Activated CD4-positive, alpha-beta T cell treated with anti-CD3 and anti-CD28 coated beads, Interleukin-2, amount 10 ng/mL, durations not matched to agents 7 days and 5 days (primary cell): Measurements from ENCODE around the gene OS9. TPM values are rescaled to one million over a fixed set of nuclear protein-coding genes. Genes with fewer than 3 reads are reported as not detected.

Source experiments
- CTCF ChIA-PET: fragments of 350-600 bp; sonication (Branson Sonifier 250); formaldehyde crosslinking; loops from one replicate; lab custom pipeline; 2021; ENCODE audit warnings: antibody characterized with exemption; lab: Charles Lee
- POLR2A ChIA-PET: fragments of 350-600 bp; sonication (Branson Sonifier 250); formaldehyde crosslinking; loops from one replicate; lab custom pipeline; 2021; ENCODE audit warnings: antibody characterized with exemption; lab: Charles Lee
- DNase-seq: peaks from one replicate; pipeline ENCODE4 v3.0.0-alpha.2; 2020
- H3K27ac Mint-ChIP-seq: one replicate; pipeline ENCODE4 v1.8.0; 2021; ENCODE audit warnings: mild to moderate bottlenecking, moderate library complexity, mixed read lengths
- H3K27me3 Mint-ChIP-seq: one replicate; pipeline ENCODE4 v1.8.0; 2021; ENCODE audit warnings: mixed read lengths
- H3K36me3 Mint-ChIP-seq: one replicate; pipeline ENCODE4 v1.8.0; 2021; ENCODE audit warnings: low read depth, mixed read lengths
- H3K4me1 Mint-ChIP-seq: one replicate; pipeline ENCODE4 v1.8.0; 2021; ENCODE audit warnings: mixed read lengths
- H3K4me3 Mint-ChIP-seq: one replicate; pipeline ENCODE4 v1.8.0; 2021; ENCODE audit warnings: mild to moderate bottlenecking, moderate library complexity, mixed read lengths
- H3K9me3 Mint-ChIP-seq: one replicate; pipeline ENCODE4 v1.8.0; 2021; ENCODE audit warnings: mixed read lengths
- total RNA-seq, 2 experiments: library from RNA; stranded (reverse); gene quantifications; one replicate each; pipeline ENCODE4 v1.2.3, GENCODE V29; 2021

The OS9 gene
- total RNA-seq, 2 experiments from 2014 or later = 138 to 142 TPM

DNA sequence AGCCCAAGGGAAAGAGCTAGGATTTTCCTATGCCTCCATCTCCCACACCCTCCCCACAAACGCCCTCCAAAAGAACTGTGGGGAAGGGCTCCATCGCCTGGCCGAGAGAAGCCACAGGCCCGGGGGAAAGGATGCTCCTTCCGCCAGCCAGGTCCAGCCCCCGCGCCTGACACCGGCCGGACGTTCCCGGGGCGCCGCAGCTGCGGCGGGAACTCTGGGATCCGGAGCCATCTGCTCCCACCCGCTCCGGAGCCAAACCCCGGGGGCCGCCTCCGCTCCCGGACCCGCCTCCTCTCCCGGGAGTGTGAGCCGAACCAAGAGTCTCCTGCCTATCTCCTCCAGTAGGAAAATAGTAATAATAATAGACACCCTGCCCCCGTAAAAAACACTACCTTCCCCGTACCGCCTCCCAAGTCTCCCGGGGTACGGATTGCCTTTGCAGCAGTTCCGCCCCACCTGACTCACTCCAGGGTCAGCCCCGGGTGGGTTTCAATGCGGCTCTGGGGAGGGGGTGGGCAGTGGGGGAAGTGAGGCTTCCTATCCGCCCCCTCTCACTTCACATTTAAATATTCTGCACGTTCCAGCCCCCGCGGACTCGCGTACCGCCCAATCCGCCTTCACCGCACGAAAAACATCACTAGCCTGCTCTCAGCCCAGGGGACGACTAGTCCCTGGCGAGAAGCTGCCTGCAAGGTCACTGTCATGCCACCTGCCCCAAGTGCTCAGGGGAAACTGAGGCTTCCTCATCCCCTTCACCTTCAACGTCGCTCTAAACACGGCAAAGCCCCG is 42.2 kb downstream of the OS9 start:
- Mint-ChIP-seq H3K36me3 (peaks cover 61% of the 10 kb centered on the region), H3K27me3 (no peaks in the 10 kb centered on the region), H3K4me3 (no peak overlapping the region), H3K27ac (no peak overlapping the region), H3K4me1 (peaks cover 26% of the 10 kb centered on the region), H3K9me3 (no peaks in the 10 kb centered on the region)
- ChIA-PET POLR2A (no interaction called here), CTCF (interaction anchor here (0.9 to 1.5 kb wide), 2 partner anchors 9 to 21 kb away, joined by 3 to 5 read pairs; no protein-coding TSS in a partner anchor)
- DNase-seq = no peak

DNA sequence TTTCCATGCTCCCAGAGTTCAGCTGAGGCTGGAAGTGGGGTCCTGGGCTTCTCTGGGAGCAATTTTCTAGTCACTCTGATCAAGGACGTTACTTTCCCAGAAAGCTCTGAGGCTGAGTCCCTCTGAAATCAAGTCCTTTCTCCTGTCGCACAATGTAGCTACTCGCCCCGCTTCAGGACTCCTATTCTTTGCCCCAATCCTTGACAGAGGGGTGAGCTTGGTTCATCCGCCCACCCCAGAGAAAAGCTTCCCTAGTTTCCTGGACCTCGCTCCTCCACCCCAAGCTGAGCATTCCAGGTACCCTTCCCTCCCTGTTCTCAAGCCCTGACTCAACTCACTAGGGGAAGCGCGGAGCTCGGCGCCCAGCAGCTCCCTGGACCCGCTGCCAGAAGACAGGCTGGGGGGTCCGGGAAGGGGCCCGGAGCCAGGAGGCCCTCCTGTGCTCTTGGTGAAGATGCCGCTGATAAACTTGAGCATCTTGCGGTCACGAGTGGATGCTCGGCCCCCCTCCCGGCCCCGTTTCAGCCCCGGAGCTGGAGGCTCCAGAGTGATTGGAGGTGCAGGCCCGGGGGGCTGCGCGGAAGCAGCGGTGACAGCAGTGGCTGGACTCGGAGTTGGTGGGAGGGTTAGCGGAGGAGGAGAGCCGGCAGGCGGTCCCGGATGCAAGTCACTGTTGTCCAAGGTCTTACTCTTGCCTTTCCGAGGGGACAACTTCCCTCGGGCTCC is 43.0 kb downstream of the OS9 start:
- no peak for DNase-seq
- Mint-ChIP-seq H3K4me3 (no peak overlapping the region), H3K27me3 (no peaks in the 10 kb centered on the region), H3K4me1 (peaks cover 29% of the 10 kb centered on the region), H3K9me3 (no peaks in the 10 kb centered on the region), H3K36me3 (peaks cover 56% of the 10 kb centered on the region), H3K27ac (no peak overlapping the region)
- POLR2A ChIA-PET = no interaction called here
- CTCF ChIA-PET = interaction anchor here (0.9 kb wide), 1 partner anchor 10 kb away, joined by 3 read pairs; no protein-coding TSS in a partner anchor

DNA sequence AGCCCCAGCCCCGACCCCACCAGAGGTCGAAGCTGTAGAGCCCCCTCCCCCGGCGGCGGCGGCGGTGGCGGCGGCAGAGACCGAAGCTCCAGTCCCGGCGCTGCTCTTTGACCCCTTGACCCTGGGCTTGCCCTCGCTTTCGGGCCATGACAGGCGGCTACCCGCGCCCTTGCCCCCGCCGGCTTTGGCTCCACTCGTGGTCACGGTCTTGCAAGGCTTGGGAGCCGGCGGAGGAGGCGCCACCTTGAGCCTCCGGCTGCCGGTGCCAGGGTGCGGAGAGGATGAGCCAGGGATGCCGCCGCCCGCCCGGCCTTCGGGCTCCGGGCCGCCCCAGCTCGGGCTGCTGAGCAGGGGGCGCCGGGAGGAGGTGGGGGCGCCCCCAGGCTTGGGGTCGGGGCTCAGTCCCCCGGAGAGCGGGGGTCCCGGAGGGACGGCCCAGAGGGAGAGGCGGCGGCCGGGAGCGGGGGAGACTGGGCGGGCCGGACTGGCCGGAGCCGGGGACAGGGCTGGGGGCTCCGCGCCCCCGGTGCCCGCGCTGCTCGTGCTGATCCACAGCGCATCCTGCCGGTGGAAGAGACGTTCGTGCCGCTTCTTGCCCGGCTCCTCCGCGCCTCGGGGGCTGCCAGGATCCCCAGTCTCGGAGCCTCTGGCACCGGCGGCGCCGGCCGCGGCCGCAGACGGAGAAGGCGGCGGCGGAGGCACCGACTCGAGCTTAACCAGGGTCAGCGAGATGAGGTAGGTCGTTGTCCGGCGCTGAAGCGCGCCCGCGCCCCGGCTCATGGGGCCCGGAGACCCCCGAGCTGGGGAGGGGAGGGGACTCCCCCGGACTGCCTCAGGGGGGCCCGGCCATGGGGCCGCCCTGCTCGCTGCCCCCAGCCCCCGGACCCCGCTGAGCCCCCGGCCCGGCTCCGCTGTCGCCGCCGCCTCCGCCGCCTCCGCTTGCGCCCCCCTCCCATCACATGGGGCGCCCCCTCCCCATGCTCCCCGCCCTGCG is 43.8 kb downstream of the OS9 start:
- Mint-ChIP-seq H3K4me1 (peaks cover 33% of the 10 kb centered on the region), H3K4me3 (no peak overlapping the region), H3K27ac (no peak overlapping the region), H3K9me3 (no peaks in the 10 kb centered on the region), H3K27me3 (no peaks in the 10 kb centered on the region), H3K36me3 (peaks cover 47% of the 10 kb centered on the region)
- ChIA-PET CTCF (no interaction called here), POLR2A (no interaction called here)
- no peak for DNase-seq

DNA sequence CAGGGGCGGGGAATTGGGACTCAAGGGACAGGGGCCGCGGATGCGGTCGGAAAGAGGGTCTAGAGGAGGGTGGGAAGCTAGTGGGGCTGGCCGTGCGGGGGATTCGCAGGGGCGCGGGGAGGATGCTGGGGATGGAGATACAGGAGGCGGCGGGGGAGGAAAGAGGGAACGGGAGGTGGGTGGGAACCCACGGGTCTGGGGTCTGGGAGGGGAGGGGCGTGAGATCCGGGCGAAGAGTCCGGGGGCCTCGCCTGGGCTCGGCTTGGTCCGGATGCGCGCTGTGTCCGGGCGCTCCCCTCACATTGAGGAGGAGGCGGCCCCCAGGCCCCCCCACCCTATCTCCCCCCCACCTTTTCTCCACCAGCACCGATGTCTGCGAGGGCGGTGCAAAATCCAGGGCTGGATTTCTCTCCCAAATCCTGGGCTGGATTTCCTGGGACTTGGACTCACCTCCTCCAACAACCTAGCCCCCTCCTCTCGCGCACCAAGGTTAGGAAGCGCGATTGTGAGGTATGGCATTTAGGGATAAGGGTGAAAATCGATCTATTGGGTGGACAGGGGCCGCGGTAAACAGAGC is 44.8 kb downstream of the OS9 start, which contains the start of gene AGAP2:
Gene AGAP2, minus strand, starts transcription at position 82 of the 577 bp plus-strand sequence. CDS start 496 bp downstream, outside the sequence.
- Mint-ChIP-seq H3K36me3 (peaks cover 40% of the 10 kb centered on the region), H3K9me3 (no peaks in the 10 kb centered on the region), H3K4me3 (peak within 1 kb of the TSS; percentile 65), H3K27ac (peak within 1 kb of the TSS; percentile 78), H3K27me3 (no peaks in the 10 kb centered on the region), H3K4me1 (peaks cover 38% of the 10 kb centered on the region)
- CTCF ChIA-PET = no interaction called here
- no peak for DNase-seq
- POLR2A ChIA-PET = no interaction called here

DNA sequence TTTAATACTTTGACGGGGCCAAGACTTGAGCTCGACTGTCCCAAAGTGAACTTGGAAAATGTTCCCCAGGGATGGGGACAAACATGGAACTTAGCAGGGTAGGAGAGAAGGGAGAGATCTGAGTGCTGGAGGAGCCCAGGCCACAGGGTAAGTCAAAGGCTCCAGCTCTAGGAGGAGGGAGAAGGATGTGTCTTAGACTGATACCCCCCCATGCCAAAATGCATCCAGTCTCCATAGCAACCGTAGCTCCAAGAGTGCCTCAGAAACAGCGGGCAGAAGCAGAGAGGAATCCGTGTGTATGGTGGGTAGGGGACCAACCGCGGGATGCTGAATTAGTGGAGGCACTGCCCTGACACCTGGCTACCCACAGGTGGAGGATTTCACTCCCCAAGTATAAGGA is 45.5 kb downstream of the OS9 start:
- POLR2A ChIA-PET = no interaction called here
- no peaks in the 10 kb centered on the region for H3K27me3 Mint-ChIP-seq
- peaks cover 44% of the 10 kb centered on the region for H3K4me1 Mint-ChIP-seq

DNA sequence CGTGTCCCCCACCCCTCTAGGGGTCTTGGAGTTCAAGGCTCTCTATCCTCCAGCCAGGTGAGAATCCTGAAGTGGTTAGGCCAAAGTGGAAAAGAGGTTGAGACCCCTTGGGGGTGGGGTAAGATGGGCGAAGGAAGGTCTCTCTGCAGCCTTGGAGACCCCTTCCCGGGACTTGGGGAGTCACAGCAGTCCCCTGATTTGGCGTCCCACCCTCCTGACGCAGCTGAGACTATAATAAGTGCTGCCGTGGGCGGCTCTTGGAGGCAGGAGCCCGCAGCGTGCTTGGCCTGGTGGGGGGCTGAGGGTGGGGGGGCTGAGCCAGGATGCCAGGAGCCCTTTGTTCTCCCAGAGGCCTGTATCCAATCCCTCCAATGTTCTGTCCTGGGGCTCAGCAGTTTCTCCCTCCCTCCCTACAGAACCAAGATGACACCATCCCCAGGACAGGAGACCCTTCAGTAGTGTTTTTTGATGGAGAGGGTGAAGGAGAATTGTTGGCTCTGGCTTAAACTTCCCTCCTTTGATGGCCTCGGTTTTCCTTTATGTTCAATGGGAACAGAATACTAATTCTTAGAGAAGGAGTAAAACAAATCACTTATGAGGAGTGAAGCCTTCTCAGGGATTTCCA is 46.1 kb downstream of the OS9 start:
- CTCF ChIA-PET = interaction anchor here (2.7 kb wide), 1 partner anchor 156 kb away, joined by 12 read pairs; no protein-coding TSS in a partner anchor
- POLR2A ChIA-PET = no interaction called here

More for the DNA sequence above, 45.5 kb downstream of the OS9 start:
- Mint-ChIP-seq H3K9me3 (no peaks in the 10 kb centered on the region), H3K36me3 (peaks cover 35% of the 10 kb centered on the region), H3K4me3 (peak overlapping the region; percentile 65), H3K27ac (peak overlapping the region; percentile 78)
- CTCF ChIA-PET = no interaction called here
- DNase-seq = no peak

GRCh38 chr12:57740656-57741412 is 46.9 kb downstream of the OS9 start:
- Mint-ChIP-seq H3K4me3 (peak overlapping the region; percentile 84), H3K27ac (peak overlapping the region; percentile 85), H3K36me3 (peaks cover 26% of the 10 kb centered on the region), H3K9me3 (no peaks in the 10 kb centered on the region), H3K27me3 (no peaks in the 10 kb centered on the region), H3K4me1 (peaks cover 57% of the 10 kb centered on the region)
- POLR2A ChIA-PET = interaction anchor here (0.8 to 1.0 kb wide), 2 partner anchors 47 to 157 kb away, joined by 4 to 5 read pairs; partner anchors contain the start of gene OS9
- DNase-seq = peak; percentile 91
- CTCF ChIA-PET = interaction anchor here (0.9 to 2.7 kb wide), 11 partner anchors 8 to 282 kb away, joined by 3 to 12 read pairs (median 3); no protein-coding TSS in a partner anchor

More for the DNA sequence above, 46.1 kb downstream of the OS9 start:
- Mint-ChIP-seq H3K4me1 (peaks cover 50% of the 10 kb centered on the region), H3K27ac (peak overlapping the region; percentile 85), H3K9me3 (no peaks in the 10 kb centered on the region), H3K36me3 (peaks cover 29% of the 10 kb centered on the region), H3K4me3 (peak overlapping the region; percentile 84), H3K27me3 (no peaks in the 10 kb centered on the region)
- DNase-seq = no peak

GRCh38 chr12:57741413-57741789 is 47.5 kb downstream of the OS9 start:
- Mint-ChIP-seq H3K4me1 (peaks cover 62% of the 10 kb centered on the region), H3K36me3 (peaks cover 30% of the 10 kb centered on the region), H3K27ac (peak overlapping the region; percentile 85), H3K9me3 (no peaks in the 10 kb centered on the region), H3K27me3 (no peaks in the 10 kb centered on the region), H3K4me3 (peak overlapping the region; percentile 84)
- CTCF ChIA-PET = interaction anchor here (0.7 to 2.7 kb wide), 12 partner anchors 9 to 1983 kb away, joined by 3 to 12 read pairs (median 3); no protein-coding TSS in a partner anchor
- POLR2A ChIA-PET = interaction anchor here (0.8 to 1.0 kb wide), 2 partner anchors 47 to 158 kb away, joined by 4 to 5 read pairs; partner anchors contain the start of gene OS9
- no peak for DNase-seq

- no peaks in the 10 kb centered on the region for H3K9me3 Mint-ChIP-seq
- CTCF ChIA-PET = interaction anchor here (0.7 to 2.7 kb wide), 12 partner anchors 8 to 1984 kb away, joined by 3 to 12 read pairs (median 3); no protein-coding TSS in a partner anchor
Measured at GRCh38 chr12:57741844-57742738, 48.2 kb downstream of the OS9 start.

GRCh38 chr12:57743769-57744168 is 49.8 kb downstream of the OS9 start:
- DNase-seq = no peak
- Mint-ChIP-seq H3K27me3 (no peaks in the 10 kb centered on the region), H3K9me3 (no peaks in the 10 kb centered on the region), H3K4me1 (peaks cover 64% of the 10 kb centered on the region), H3K36me3 (peaks cover 42% of the 10 kb centered on the region), H3K27ac (peak overlapping the region; percentile 92), H3K4me3 (peak overlapping the region; percentile 81)
- POLR2A ChIA-PET = no interaction called here
- CTCF ChIA-PET = interaction anchor here (0.5 to 2.2 kb wide), 2 partner anchors 160 to 452 kb away, joined by 4 read pairs; no protein-coding TSS in a partner anchor

More at GRCh38 chr12:57741844-57742738, 48.2 kb downstream of the OS9 start:
- Mint-ChIP-seq H3K4me1 (peaks cover 61% of the 10 kb centered on the region), H3K36me3 (peaks cover 30% of the 10 kb centered on the region), H3K4me3 (peak overlapping the region; percentile 84), H3K27ac (peak overlapping the region; percentile 85), H3K27me3 (no peaks in the 10 kb centered on the region)
- DNase-seq = peak; percentile 90
- POLR2A ChIA-PET = interaction anchor here (0.8 to 1.0 kb wide), 2 partner anchors 48 to 159 kb away, joined by 4 to 5 read pairs; partner anchors contain the start of gene OS9
